ELR (cell line): Measurements from ENCODE around the gene TRIM68.

ENCODE experiments used
- DNase-seq: peaks from one replicate; pipeline ENCODE4 v3.0.0-alpha.2; 2015; ENCODE audit warnings: low read depth

Gene TRIM68

GRCh38 chr11:4606231-4607015 lies 1.6 kb downstream of the TRIM68 start:
- no peak for DNase-seq

GRCh38 chr11:4605057-4605456 lies 3.0 kb downstream of the TRIM68 start:
- no peak for DNase-seq

- DNase-seq, result no peak
Measured at GRCh38 chr11:4593739-4594138, 14.3 kb downstream of the TRIM68 start, which contains the start of gene OR52I1. Gene OR52I1 (plus strand): TSS chr11:4594039. CDS start chr11:4594039, 0 bp downstream.

GRCh38 chr11:4589017-4589416 lies 19.0 kb downstream of the TRIM68 start:
- DNase-seq, result no peak

GRCh38 chr11:4581443-4581842 lies 26.6 kb downstream of the TRIM68 start, which contains the start of gene OR52I2:
Gene OR52I2 (plus strand): TSS chr11:4581743.
- no peak for DNase-seq

GRCh38 chr11:4580124-4580523 lies 27.9 kb downstream of the TRIM68 start:
- no peak for DNase-seq

GRCh38 chr11:4578624-4579023 lies 29.4 kb downstream of the TRIM68 start:
- DNase-seq, result no peak

GRCh38 chr11:4577761-4578160 lies 30.3 kb downstream of the TRIM68 start:
- DNase-seq, result no peak

GRCh38 chr11:4576880-4577279 lies 31.2 kb downstream of the TRIM68 start:
- no peak for DNase-seq

GRCh38 chr11:4569075-4569474 lies 39.0 kb downstream of the TRIM68 start:
- no peak for DNase-seq

GRCh38 chr11:4565371-4565770 lies 42.7 kb downstream of the TRIM68 start:
- no peak for DNase-seq

- no peak for DNase-seq
Measured at GRCh38 chr11:4560467-4560866, 47.6 kb downstream of the TRIM68 start.

GRCh38 chr11:4559527-4560440 lies 48.2 kb downstream of the TRIM68 start:
- no peak for DNase-seq

- DNase-seq, result peak; percentile 22
Measured at GRCh38 chr11:4551346-4551979, 56.6 kb downstream of the TRIM68 start.
